ENCODE results near the gene TMEM120A.

Gene TMEM120A

GRCh38 chr7:75993689-75994387 is 557 bp downstream of the TMEM120A start:
- Histone ChIP-seq H3K36me3 (ENCODE audit: control insufficient read depth, insufficient read depth, low read length) (no peaks in the 10 kb centered on the region), H3K23ac (ENCODE audit: low read length) (no peak overlapping the region), H3K79me1 (ENCODE audit: low read length) (no peaks in the 10 kb centered on the region), H3K9ac (ENCODE audit: low read length) (peak overlapping the region; percentile 81), H3K4me2 (ENCODE audit: low read length) (peak overlapping the region; percentile 87), H2BK15ac (replicated peaks; ENCODE audit: low read depth) (no peak overlapping the region), H2BK5ac (ENCODE audit: low read length) (no peak overlapping the region), H4K8ac (ENCODE audit: low read depth, low read length) (no peak overlapping the region), H3K4ac (ENCODE audit: low read depth, low read length) (no peak overlapping the region), H2BK120ac (ENCODE audit: low read depth, low read length) (no peak overlapping the region), H3K27me3 (ENCODE audit: insufficient read depth, low read length, poor library complexity) (no peaks in the 10 kb centered on the region), H4K5ac (ENCODE audit: low read length) (no peak overlapping the region), H3K27ac (ENCODE audit: low read depth, low read length) (no peak overlapping the region), H3K4me3 (ENCODE audit: low read length) (peak overlapping the region; percentile 70), H3K4me1 (ENCODE audit: control insufficient read depth, low read depth, low read length) (peaks cover 3% of the 10 kb centered on the region), H3K79me2 (ENCODE audit: control insufficient read depth, insufficient read depth, low read length) (no peaks in the 10 kb centered on the region), H2AK5ac (ENCODE audit: low read length) (no peak overlapping the region), H3K18ac (ENCODE audit: low read length) (no peak overlapping the region), H3K56ac (ENCODE audit: low read length) (peak overlapping the region; percentile 93)
- WGBS (ENCODE audit: extremely low coverage, insufficient coverage, low lambda C conversion rate), result no CpG with 5 or more reads among the region's 40 CpGs
- DNase-seq, result peak; percentile 71

GRCh38 chr7:75992083-75992755 is 2.2 kb downstream of the TMEM120A start:
- Histone ChIP-seq H2BK5ac (ENCODE audit: low read length) (no peak overlapping the region), H2BK15ac (replicated peaks; ENCODE audit: low read depth) (no peak overlapping the region), H3K27ac (ENCODE audit: low read depth, low read length) (no peak overlapping the region), H4K8ac (ENCODE audit: low read depth, low read length) (no peak overlapping the region), H3K4me1 (ENCODE audit: control insufficient read depth, low read depth, low read length) (peaks cover 3% of the 10 kb centered on the region), H3K79me2 (ENCODE audit: control insufficient read depth, insufficient read depth, low read length) (no peaks in the 10 kb centered on the region), H3K4ac (ENCODE audit: low read depth, low read length) (no peak overlapping the region), H2AK5ac (ENCODE audit: low read length) (no peak overlapping the region), H3K56ac (ENCODE audit: low read length) (no peak overlapping the region), H3K4me2 (ENCODE audit: low read length) (no peak overlapping the region), H3K23ac (ENCODE audit: low read length) (no peak overlapping the region), H3K36me3 (ENCODE audit: control insufficient read depth, insufficient read depth, low read length) (no peaks in the 10 kb centered on the region), H3K4me3 (ENCODE audit: low read length) (no peak overlapping the region), H3K27me3 (ENCODE audit: insufficient read depth, low read length, poor library complexity) (no peaks in the 10 kb centered on the region), H3K18ac (ENCODE audit: low read length) (no peak overlapping the region), H4K5ac (ENCODE audit: low read length) (no peak overlapping the region), H2BK120ac (ENCODE audit: low read depth, low read length) (no peak overlapping the region), H3K9ac (ENCODE audit: low read length) (no peak overlapping the region), H3K79me1 (ENCODE audit: low read length) (no peaks in the 10 kb centered on the region)
- no peak for DNase-seq
- WGBS (ENCODE audit: extremely low coverage, insufficient coverage, low lambda C conversion rate), result no CpG with 5 or more reads among the region's 20 CpGs

GRCh38 chr7:75991531-75992082 is 2.8 kb downstream of the TMEM120A start:
- no peaks in the 10 kb centered on the region for H3K79me2 ChIP-seq (ENCODE audit: control insufficient read depth, insufficient read depth, low read length)
- no peak overlapping the region for H3K23ac ChIP-seq (ENCODE audit: low read length)
- no peaks in the 10 kb centered on the region for H3K27me3 ChIP-seq (ENCODE audit: insufficient read depth, low read length, poor library complexity)
- no CpG with 5 or more reads among the region's 9 CpGs for WGBS (ENCODE audit: extremely low coverage, insufficient coverage, low lambda C conversion rate)
- H2BK15ac ChIP-seq (replicated peaks; ENCODE audit: low read depth), result no peak overlapping the region
- H3K56ac ChIP-seq (ENCODE audit: low read length), result peak overlapping the region; percentile 25
- H2AK5ac ChIP-seq (ENCODE audit: low read length), result no peak overlapping the region
- no peak overlapping the region for H3K9ac ChIP-seq (ENCODE audit: low read length)
- H2BK5ac ChIP-seq (ENCODE audit: low read length), result no peak overlapping the region
- H3K4ac ChIP-seq (ENCODE audit: low read depth, low read length), result no peak overlapping the region
- H4K8ac ChIP-seq (ENCODE audit: low read depth, low read length), result no peak overlapping the region
- no peak overlapping the region for H3K27ac ChIP-seq (ENCODE audit: low read depth, low read length)
- H3K4me1 ChIP-seq (ENCODE audit: control insufficient read depth, low read depth, low read length), result peaks cover 3% of the 10 kb centered on the region
- H4K5ac ChIP-seq (ENCODE audit: low read length), result no peak overlapping the region
- no peaks in the 10 kb centered on the region for H3K79me1 ChIP-seq (ENCODE audit: low read length)
- H3K36me3 ChIP-seq (ENCODE audit: control insufficient read depth, insufficient read depth, low read length), result no peaks in the 10 kb centered on the region
- H3K4me3 ChIP-seq (ENCODE audit: low read length), result no peak overlapping the region
- H2BK120ac ChIP-seq (ENCODE audit: low read depth, low read length), result no peak overlapping the region
- no peak for DNase-seq
- no peak overlapping the region for H3K18ac ChIP-seq (ENCODE audit: low read length)
- no peak overlapping the region for H3K4me2 ChIP-seq (ENCODE audit: low read length)

GRCh38 chr7:75989500-75990388 is 4.7 kb downstream of the TMEM120A start:
- H3K23ac ChIP-seq (ENCODE audit: low read length), result no peak overlapping the region
- no peak overlapping the region for H3K27ac ChIP-seq (ENCODE audit: low read depth, low read length)
- no peaks in the 10 kb centered on the region for H3K79me1 ChIP-seq (ENCODE audit: low read length)
- peaks cover 3% of the 10 kb centered on the region for H3K4me1 ChIP-seq (ENCODE audit: control insufficient read depth, low read depth, low read length)
- no peak overlapping the region for H3K9ac ChIP-seq (ENCODE audit: low read length)
- no peak overlapping the region for H4K8ac ChIP-seq (ENCODE audit: low read depth, low read length)
- H4K5ac ChIP-seq (ENCODE audit: low read length), result no peak overlapping the region
- DNase-seq, result no peak
- no CpG with 5 or more reads among the region's 21 CpGs for WGBS (ENCODE audit: extremely low coverage, insufficient coverage, low lambda C conversion rate)
- no peak overlapping the region for H2AK5ac ChIP-seq (ENCODE audit: low read length)
- H3K56ac ChIP-seq (ENCODE audit: low read length), result peak overlapping the region; percentile 5
- no peak overlapping the region for H3K4me3 ChIP-seq (ENCODE audit: low read length)
- no peaks in the 10 kb centered on the region for H3K79me2 ChIP-seq (ENCODE audit: control insufficient read depth, insufficient read depth, low read length)
- H2BK15ac ChIP-seq (replicated peaks; ENCODE audit: low read depth), result no peak overlapping the region
- H3K27me3 ChIP-seq (ENCODE audit: insufficient read depth, low read length, poor library complexity), result no peaks in the 10 kb centered on the region
- no peak overlapping the region for H2BK5ac ChIP-seq (ENCODE audit: low read length)
- H3K4ac ChIP-seq (ENCODE audit: low read depth, low read length), result no peak overlapping the region
- H3K18ac ChIP-seq (ENCODE audit: low read length), result no peak overlapping the region
- H3K4me2 ChIP-seq (ENCODE audit: low read length), result no peak overlapping the region
- no peak overlapping the region for H2BK120ac ChIP-seq (ENCODE audit: low read depth, low read length)
- peaks cover 4% of the 10 kb centered on the region for H3K36me3 ChIP-seq (ENCODE audit: control insufficient read depth, insufficient read depth, low read length)

- Histone ChIP-seq H2AK5ac (ENCODE audit: low read length) (no peak overlapping the region), H3K4me2 (ENCODE audit: low read length) (no peak overlapping the region), H4K5ac (ENCODE audit: low read length) (no peak overlapping the region), H3K79me2 (ENCODE audit: control insufficient read depth, insufficient read depth, low read length) (no peaks in the 10 kb centered on the region), H3K27me3 (ENCODE audit: insufficient read depth, low read length, poor library complexity) (no peaks in the 10 kb centered on the region), H2BK15ac (replicated peaks; ENCODE audit: low read depth) (no peak overlapping the region), H3K56ac (ENCODE audit: low read length) (peak overlapping the region; percentile 25), H3K23ac (ENCODE audit: low read length) (no peak overlapping the region), H3K79me1 (ENCODE audit: low read length) (no peaks in the 10 kb centered on the region), H2BK120ac (ENCODE audit: low read depth, low read length) (no peak overlapping the region), H3K18ac (ENCODE audit: low read length) (no peak overlapping the region), H3K9ac (ENCODE audit: low read length) (no peak overlapping the region), H3K4ac (ENCODE audit: low read depth, low read length) (no peak overlapping the region), H3K4me1 (ENCODE audit: control insufficient read depth, low read depth, low read length) (peaks cover 3% of the 10 kb centered on the region), H3K27ac (ENCODE audit: low read depth, low read length) (no peak overlapping the region), H4K8ac (ENCODE audit: low read depth, low read length) (no peak overlapping the region), H3K36me3 (ENCODE audit: control insufficient read depth, insufficient read depth, low read length) (peaks cover 4% of the 10 kb centered on the region), H3K4me3 (ENCODE audit: low read length) (no peak overlapping the region), H2BK5ac (ENCODE audit: low read length) (no peak overlapping the region)
- DNase-seq, result peak; percentile 42
- no CpG with 5 or more reads among the region's 31 CpGs for WGBS (ENCODE audit: extremely low coverage, insufficient coverage, low lambda C conversion rate)
Observed at GRCh38 chr7:75988568-75989499, 5.6 kb downstream of the TMEM120A start.

Measured in mesendoderm (in vitro differentiated cells).